WTC11 (cell line): ENCODE results near the gene PPP1R14B. TPM values are rescaled to one million over a fixed set of nuclear protein-coding genes. Genes with fewer than 3 reads are reported as not detected.

Source experiments
- ATF6 ChIP-seq: sonication (generic); formaldehyde crosslinking; IDR thresholded peaks from 2 replicates; pipeline ENCODE4 v1.8.1; 2023; ENCODE audit warnings: mild to moderate bottlenecking, missing genetic modification reagents
- CREB1 ChIP-seq: sonication (generic); formaldehyde crosslinking; IDR thresholded peaks from 2 replicates; pipeline ENCODE4 v1.8.0; 2023; ENCODE audit warnings: mild to moderate bottlenecking, missing genetic modification reagents
- ETV6 ChIP-seq: sonication (generic); formaldehyde crosslinking; IDR thresholded peaks from 2 replicates; pipeline ENCODE4 v1.8.1; 2022; ENCODE audit warnings: mild to moderate bottlenecking, missing genetic modification reagents
- GTF2I ChIP-seq: fragments of 250-450 bp; sonication (Bioruptor Pico); conservative IDR thresholded peaks from 2 replicates; pipeline ENCODE4 v1.4.0; 2021; ENCODE audit warnings: mild to moderate bottlenecking
- MXD4 ChIP-seq: fragments of 250-450 bp; sonication (Bioruptor Pico); IDR thresholded peaks from 2 replicates; pipeline ENCODE4 v1.8.0; 2021; ENCODE audit warnings: mild to moderate bottlenecking, moderate library complexity, borderline replicate concordance
- NFATC4 ChIP-seq: fragments of 250-450 bp; sonication (Bioruptor Pico); IDR thresholded peaks from 2 replicates; pipeline ENCODE4 v1.9.0; 2021; ENCODE audit warnings: mild to moderate bottlenecking
- NR3C1 ChIP-seq: sonication (generic); formaldehyde crosslinking; conservative IDR thresholded peaks from 2 replicates; pipeline ENCODE4 v1.8.1; 2023; ENCODE audit warnings: low read depth, mild to moderate bottlenecking, missing genetic modification reagents
- ZBTB21 ChIP-seq: sonication (generic); formaldehyde crosslinking; IDR thresholded peaks from 2 replicates; pipeline ENCODE4 v1.8.1; 2023; ENCODE audit warnings: mild to moderate bottlenecking, missing genetic modification reagents, borderline replicate concordance
- ZNF263 ChIP-seq: sonication (generic); formaldehyde crosslinking; IDR thresholded peaks from 2 replicates; pipeline ENCODE4 v1.8.1; 2022; ENCODE audit warnings: low read depth, mild to moderate bottlenecking, moderate library complexity, missing genetic modification reagents
- ZNF396 ChIP-seq: fragments of 250-450 bp; sonication (Bioruptor Pico); IDR thresholded peaks from 2 replicates; pipeline ENCODE4 v1.8.0; 2021; ENCODE audit warnings: mild to moderate bottlenecking, moderate library complexity, borderline replicate concordance
- ZNF671 ChIP-seq: fragments of 250-450 bp; sonication (Bioruptor Pico); IDR thresholded peaks from 2 replicates; pipeline ENCODE4 v1.8.0; 2021; ENCODE audit warnings: mild to moderate bottlenecking
- ZSCAN18 ChIP-seq: fragments of 250-450 bp; sonication (Bioruptor Pico); IDR thresholded peaks from 2 replicates; pipeline ENCODE4 v2.1.2; 2022; ENCODE audit warnings: mild to moderate bottlenecking, moderate library complexity
- total RNA-seq: library from RNA; stranded (reverse); gene quantifications from 3 replicates; pipeline ENCODE4 v1.2.3, GENCODE V29; 2021
- TF ChIP-seq, protein P1 (sequence below): sonication (generic); formaldehyde crosslinking; IDR thresholded peaks from 2 replicates; pipeline ENCODE4 v1.8.0; 2022; ENCODE audit warnings: mild to moderate bottlenecking, missing genetic modification reagents
- TF ChIP-seq, protein P2 (sequence below): sonication (generic); formaldehyde crosslinking; IDR thresholded peaks from 2 replicates; pipeline ENCODE4 v1.8.0; 2023; ENCODE audit warnings: missing genetic modification reagents, mild to moderate bottlenecking, borderline replicate concordance
- TF ChIP-seq, protein P3 (sequence below): sonication (generic); formaldehyde crosslinking; IDR thresholded peaks from 2 replicates; pipeline ENCODE4 v1.8.0; 2022; ENCODE audit warnings: mild to moderate bottlenecking, missing genetic modification reagents
- TF ChIP-seq, protein P4 (sequence below): sonication (generic); formaldehyde crosslinking; conservative IDR thresholded peaks from 2 replicates; pipeline ENCODE4 v1.8.1; 2022; ENCODE audit warnings: mild to moderate bottlenecking, missing genetic modification reagents
- TF ChIP-seq, protein P5 (sequence below): sonication (generic); formaldehyde crosslinking; IDR thresholded peaks from 2 replicates; pipeline ENCODE4 v1.8.1; 2023; ENCODE audit warnings: mild to moderate bottlenecking, moderate library complexity, missing genetic modification reagents
- TF ChIP-seq, protein P6 (sequence below): fragments of 250-450 bp; sonication (Bioruptor Pico); IDR thresholded peaks from 2 replicates; pipeline ENCODE4 v1.9.0; 2021; ENCODE audit warnings: mild to moderate bottlenecking
- TF ChIP-seq, protein P7 (sequence below): sonication (generic); formaldehyde crosslinking; IDR thresholded peaks from 2 replicates; pipeline ENCODE4 v1.8.1; 2022; ENCODE audit warnings: low read depth, missing genetic modification reagents, borderline replicate concordance
- TF ChIP-seq, protein P8 (sequence below): fragments of 250-450 bp; sonication (Bioruptor Pico); IDR thresholded peaks from 2 replicates; pipeline ENCODE4 v1.9.0; 2021; ENCODE audit warnings: mild to moderate bottlenecking

Gene PPP1R14B
- total RNA-seq, 1 experiment from 2014 or later, result 471 TPM

DNA sequence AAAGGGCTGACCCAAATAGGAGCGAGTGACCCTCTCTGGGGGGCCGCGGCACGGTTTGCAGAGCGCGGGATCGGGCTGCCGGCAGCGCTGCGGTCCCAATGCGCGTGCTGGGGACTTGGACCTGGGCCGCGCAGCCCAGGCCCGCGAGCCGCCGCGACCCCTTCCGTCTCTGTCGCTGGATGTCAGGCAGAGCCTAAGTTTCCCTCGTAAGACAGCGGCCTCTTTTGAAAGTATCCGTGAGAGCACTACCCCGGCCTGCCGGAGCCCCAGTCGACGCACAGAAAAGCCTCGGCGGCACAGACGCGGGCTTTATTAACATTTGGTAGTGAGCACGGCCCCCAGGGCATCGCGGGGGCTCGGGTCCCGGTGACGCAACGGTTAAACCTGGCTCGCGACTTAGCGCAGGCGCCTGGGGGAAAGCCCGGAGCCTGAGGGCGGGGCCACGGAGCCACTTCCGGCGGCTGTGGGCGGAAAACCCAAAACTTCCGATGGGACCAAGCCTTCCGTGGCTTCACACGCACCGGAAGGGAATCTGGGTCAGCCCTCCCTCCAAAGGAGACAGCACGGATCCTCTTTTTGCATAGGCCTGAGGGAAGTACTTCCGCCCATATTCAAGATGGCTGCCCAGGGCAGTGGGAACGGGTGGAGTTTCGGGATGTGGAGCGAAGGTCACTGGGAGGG is 22.9 kb upstream of the PPP1R14B start (continued):
- TF ChIP-seq NFATC4 (CRISPR knock-in tag) (no peak), MXD4 (CRISPR knock-in tag) (no peak), ZNF263 (CRISPR knock-in tag) (no peak), GTF2I (no peak), ATF6 (CRISPR knock-in tag) (no peak), ETV6 (CRISPR knock-in tag) (peak; percentile 82), ZSCAN18 (no peak), ZNF671 (CRISPR knock-in tag) (no peak), NR3C1 (CRISPR knock-in tag) (no peak), ZNF396 (CRISPR knock-in tag) (no peak), ZBTB21 (no peak), CREB1 (CRISPR knock-in tag) (no peak)
- TF ChIP-seq, protein P1, sequence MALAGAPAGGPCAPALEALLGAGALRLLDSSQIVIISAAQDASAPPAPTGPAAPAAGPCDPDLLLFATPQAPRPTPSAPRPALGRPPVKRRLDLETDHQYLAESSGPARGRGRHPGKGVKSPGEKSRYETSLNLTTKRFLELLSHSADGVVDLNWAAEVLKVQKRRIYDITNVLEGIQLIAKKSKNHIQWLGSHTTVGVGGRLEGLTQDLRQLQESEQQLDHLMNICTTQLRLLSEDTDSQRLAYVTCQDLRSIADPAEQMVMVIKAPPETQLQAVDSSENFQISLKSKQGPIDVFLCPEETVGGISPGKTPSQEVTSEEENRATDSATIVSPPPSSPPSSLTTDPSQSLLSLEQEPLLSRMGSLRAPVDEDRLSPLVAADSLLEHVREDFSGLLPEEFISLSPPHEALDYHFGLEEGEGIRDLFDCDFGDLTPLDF (CRISPR knock-in tag), result no peak
- TF ChIP-seq, protein P2, sequence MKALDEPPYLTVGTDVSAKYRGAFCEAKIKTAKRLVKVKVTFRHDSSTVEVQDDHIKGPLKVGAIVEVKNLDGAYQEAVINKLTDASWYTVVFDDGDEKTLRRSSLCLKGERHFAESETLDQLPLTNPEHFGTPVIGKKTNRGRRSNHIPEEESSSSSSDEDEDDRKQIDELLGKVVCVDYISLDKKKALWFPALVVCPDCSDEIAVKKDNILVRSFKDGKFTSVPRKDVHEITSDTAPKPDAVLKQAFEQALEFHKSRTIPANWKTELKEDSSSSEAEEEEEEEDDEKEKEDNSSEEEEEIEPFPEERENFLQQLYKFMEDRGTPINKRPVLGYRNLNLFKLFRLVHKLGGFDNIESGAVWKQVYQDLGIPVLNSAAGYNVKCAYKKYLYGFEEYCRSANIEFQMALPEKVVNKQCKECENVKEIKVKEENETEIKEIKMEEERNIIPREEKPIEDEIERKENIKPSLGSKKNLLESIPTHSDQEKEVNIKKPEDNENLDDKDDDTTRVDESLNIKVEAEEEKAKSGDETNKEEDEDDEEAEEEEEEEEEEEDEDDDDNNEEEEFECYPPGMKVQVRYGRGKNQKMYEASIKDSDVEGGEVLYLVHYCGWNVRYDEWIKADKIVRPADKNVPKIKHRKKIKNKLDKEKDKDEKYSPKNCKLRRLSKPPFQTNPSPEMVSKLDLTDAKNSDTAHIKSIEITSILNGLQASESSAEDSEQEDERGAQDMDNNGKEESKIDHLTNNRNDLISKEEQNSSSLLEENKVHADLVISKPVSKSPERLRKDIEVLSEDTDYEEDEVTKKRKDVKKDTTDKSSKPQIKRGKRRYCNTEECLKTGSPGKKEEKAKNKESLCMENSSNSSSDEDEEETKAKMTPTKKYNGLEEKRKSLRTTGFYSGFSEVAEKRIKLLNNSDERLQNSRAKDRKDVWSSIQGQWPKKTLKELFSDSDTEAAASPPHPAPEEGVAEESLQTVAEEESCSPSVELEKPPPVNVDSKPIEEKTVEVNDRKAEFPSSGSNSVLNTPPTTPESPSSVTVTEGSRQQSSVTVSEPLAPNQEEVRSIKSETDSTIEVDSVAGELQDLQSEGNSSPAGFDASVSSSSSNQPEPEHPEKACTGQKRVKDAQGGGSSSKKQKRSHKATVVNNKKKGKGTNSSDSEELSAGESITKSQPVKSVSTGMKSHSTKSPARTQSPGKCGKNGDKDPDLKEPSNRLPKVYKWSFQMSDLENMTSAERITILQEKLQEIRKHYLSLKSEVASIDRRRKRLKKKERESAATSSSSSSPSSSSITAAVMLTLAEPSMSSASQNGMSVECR (CRISPR knock-in tag), result no peak
- TF ChIP-seq, protein P3, sequence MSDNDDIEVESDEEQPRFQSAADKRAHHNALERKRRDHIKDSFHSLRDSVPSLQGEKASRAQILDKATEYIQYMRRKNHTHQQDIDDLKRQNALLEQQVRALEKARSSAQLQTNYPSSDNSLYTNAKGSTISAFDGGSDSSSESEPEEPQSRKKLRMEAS (CRISPR knock-in tag), result peak; percentile 57
- TF ChIP-seq, protein P4, sequence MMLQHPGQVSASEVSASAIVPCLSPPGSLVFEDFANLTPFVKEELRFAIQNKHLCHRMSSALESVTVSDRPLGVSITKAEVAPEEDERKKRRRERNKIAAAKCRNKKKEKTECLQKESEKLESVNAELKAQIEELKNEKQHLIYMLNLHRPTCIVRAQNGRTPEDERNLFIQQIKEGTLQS (CRISPR knock-in tag), result no peak; the same call in 1 of the 2 replicates
- TF ChIP-seq, protein P5, sequence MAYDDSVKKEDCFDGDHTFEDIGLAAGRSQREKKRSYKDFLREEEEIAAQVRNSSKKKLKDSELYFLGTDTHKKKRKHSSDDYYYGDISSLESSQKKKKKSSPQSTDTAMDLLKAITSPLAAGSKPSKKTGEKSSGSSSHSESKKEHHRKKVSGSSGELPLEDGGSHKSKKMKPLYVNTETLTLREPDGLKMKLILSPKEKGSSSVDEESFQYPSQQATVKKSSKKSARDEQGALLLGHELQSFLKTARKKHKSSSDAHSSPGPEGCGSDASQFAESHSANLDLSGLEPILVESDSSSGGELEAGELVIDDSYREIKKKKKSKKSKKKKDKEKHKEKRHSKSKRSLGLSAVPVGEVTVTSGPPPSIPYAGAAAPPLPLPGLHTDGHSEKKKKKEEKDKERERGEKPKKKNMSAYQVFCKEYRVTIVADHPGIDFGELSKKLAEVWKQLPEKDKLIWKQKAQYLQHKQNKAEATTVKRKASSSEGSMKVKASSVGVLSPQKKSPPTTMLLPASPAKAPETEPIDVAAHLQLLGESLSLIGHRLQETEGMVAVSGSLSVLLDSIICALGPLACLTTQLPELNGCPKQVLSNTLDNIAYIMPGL (CRISPR knock-in tag), result peak; percentile 65; the same call in 1 of the 2 replicates
- TF ChIP-seq, protein P6, sequence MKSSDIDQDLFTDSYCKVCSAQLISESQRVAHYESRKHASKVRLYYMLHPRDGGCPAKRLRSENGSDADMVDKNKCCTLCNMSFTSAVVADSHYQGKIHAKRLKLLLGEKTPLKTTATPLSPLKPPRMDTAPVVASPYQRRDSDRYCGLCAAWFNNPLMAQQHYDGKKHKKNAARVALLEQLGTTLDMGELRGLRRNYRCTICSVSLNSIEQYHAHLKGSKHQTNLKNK (CRISPR knock-in tag), result peak; percentile 70
- TF ChIP-seq, protein P7, sequence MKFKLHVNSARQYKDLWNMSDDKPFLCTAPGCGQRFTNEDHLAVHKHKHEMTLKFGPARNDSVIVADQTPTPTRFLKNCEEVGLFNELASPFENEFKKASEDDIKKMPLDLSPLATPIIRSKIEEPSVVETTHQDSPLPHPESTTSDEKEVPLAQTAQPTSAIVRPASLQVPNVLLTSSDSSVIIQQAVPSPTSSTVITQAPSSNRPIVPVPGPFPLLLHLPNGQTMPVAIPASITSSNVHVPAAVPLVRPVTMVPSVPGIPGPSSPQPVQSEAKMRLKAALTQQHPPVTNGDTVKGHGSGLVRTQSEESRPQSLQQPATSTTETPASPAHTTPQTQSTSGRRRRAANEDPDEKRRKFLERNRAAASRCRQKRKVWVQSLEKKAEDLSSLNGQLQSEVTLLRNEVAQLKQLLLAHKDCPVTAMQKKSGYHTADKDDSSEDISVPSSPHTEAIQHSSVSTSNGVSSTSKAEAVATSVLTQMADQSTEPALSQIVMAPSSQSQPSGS (CRISPR knock-in tag), result no peak
- TF ChIP-seq, protein P8, sequence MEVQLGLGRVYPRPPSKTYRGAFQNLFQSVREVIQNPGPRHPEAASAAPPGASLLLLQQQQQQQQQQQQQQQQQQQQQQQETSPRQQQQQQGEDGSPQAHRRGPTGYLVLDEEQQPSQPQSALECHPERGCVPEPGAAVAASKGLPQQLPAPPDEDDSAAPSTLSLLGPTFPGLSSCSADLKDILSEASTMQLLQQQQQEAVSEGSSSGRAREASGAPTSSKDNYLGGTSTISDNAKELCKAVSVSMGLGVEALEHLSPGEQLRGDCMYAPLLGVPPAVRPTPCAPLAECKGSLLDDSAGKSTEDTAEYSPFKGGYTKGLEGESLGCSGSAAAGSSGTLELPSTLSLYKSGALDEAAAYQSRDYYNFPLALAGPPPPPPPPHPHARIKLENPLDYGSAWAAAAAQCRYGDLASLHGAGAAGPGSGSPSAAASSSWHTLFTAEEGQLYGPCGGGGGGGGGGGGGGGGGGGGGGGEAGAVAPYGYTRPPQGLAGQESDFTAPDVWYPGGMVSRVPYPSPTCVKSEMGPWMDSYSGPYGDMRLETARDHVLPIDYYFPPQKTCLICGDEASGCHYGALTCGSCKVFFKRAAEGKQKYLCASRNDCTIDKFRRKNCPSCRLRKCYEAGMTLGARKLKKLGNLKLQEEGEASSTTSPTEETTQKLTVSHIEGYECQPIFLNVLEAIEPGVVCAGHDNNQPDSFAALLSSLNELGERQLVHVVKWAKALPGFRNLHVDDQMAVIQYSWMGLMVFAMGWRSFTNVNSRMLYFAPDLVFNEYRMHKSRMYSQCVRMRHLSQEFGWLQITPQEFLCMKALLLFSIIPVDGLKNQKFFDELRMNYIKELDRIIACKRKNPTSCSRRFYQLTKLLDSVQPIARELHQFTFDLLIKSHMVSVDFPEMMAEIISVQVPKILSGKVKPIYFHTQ (CRISPR knock-in tag), result no peak
